ENCODE measurements around the gene PROSER3. TPM values are rescaled to one million over a fixed set of nuclear protein-coding genes. Genes with fewer than 3 reads are reported as not detected.

Gene PROSER3
- total and polyA plus RNA-seq, 2 donors (not counting 1 experiment from before 2014, with no cell fraction given) = 3.8 to 8.1 TPM

- Histone ChIP-seq H4K20me1 (ENCODE audit: control insufficient read depth, extremely low read depth, insufficient read depth, low read length) (no peaks in the 10 kb centered on the region), H3K9me3 (ENCODE audit: control insufficient read depth, insufficient read depth, low read depth, low read length) (no peaks in the 10 kb centered on the region), H3K4me3 (replicated peaks in 1 of 4; ENCODE audit: control extremely low read depth in 1 of 4, insufficient read depth in 1 of 4, low read depth in 3 of 4, low read length in 4 of 4) (no peak overlapping the region), H3K36me3 (ENCODE audit: control insufficient read depth, insufficient read depth, low read length) (peaks cover 2% of the 10 kb centered on the region), H3K27me3 (ENCODE audit: control insufficient read depth, insufficient read depth, low read length) (no peaks in the 10 kb centered on the region), H3K27ac (ENCODE audit: insufficient read depth, low read length) (no peak overlapping the region), H3K79me2 (ENCODE audit: control insufficient read depth, insufficient read depth, low read length) (peaks cover 3% of the 10 kb centered on the region), H2AFZ (ENCODE audit: low read length) (no peak overlapping the region), H3K9ac (ENCODE audit: insufficient read depth, low read length) (no peak overlapping the region), H3K4me2 (ENCODE audit: extremely low read depth, insufficient read depth, low read length) (no peak overlapping the region), H3K4me1 (ENCODE audit: control insufficient read depth, extremely low read depth, insufficient read depth, low read length) (peaks cover 4% of the 10 kb centered on the region)
- TF ChIP-seq CTCF (conservative IDR thresholded peaks at IDR 0.05 in 1 of 2, IDR thresholded peaks at IDR 0.05 in 1 of 2; ENCODE audit: low read depth in 1 of 2, low read length in 2 of 2) (no peak), EZH2 (IDR thresholded peaks at IDR 0.05; ENCODE audit: low read length, missing control alignments) (no peak)
- peak; percentile 17 to 42 for DNase-seq (ENCODE audit: low read depth in 2 of 2)
Observed at GRCh38 chr19:35773020-35773806, 15.2 kb downstream of the PROSER3 start.

- Histone ChIP-seq H3K36me3 (ENCODE audit: control insufficient read depth, insufficient read depth, low read length) (no peaks in the 10 kb centered on the region), H2AFZ (ENCODE audit: low read length) (no peak overlapping the region), H3K79me2 (ENCODE audit: control insufficient read depth, insufficient read depth, low read length) (peaks cover 3% of the 10 kb centered on the region), H3K4me1 (ENCODE audit: control insufficient read depth, extremely low read depth, insufficient read depth, low read length) (peaks cover 4% of the 10 kb centered on the region), H3K27ac (ENCODE audit: insufficient read depth, low read length) (no peak overlapping the region), H3K4me2 (ENCODE audit: extremely low read depth, insufficient read depth, low read length) (peak overlapping the region; percentile 30), H3K4me3 (replicated peaks in 1 of 4; ENCODE audit: control extremely low read depth in 1 of 4, insufficient read depth in 1 of 4, low read depth in 3 of 4, low read length in 4 of 4) (peak overlapping the region in 2 of 4 experiments; percentile 40 to 45), H4K20me1 (ENCODE audit: control insufficient read depth, extremely low read depth, insufficient read depth, low read length) (no peaks in the 10 kb centered on the region), H3K9me3 (ENCODE audit: control insufficient read depth, insufficient read depth, low read depth, low read length) (no peaks in the 10 kb centered on the region), H3K27me3 (ENCODE audit: control insufficient read depth, insufficient read depth, low read length) (no peaks in the 10 kb centered on the region), H3K9ac (ENCODE audit: insufficient read depth, low read length) (no peak overlapping the region)
- DNase-seq (ENCODE audit: low read depth in 2 of 2) = no peak
- TF ChIP-seq CTCF (conservative IDR thresholded peaks at IDR 0.05 in 1 of 2, IDR thresholded peaks at IDR 0.05 in 1 of 2; ENCODE audit: low read depth in 1 of 2, low read length in 2 of 2) (no peak), EZH2 (IDR thresholded peaks at IDR 0.05; ENCODE audit: low read length, missing control alignments) (no peak)
Observed at GRCh38 chr19:35774274-35775045, 16.5 kb downstream of the PROSER3 start.

GRCh38 chr19:35775046-35775297 lies 17.0 kb downstream of the PROSER3 start:
- Histone ChIP-seq H3K27me3 (ENCODE audit: control insufficient read depth, insufficient read depth, low read length) (no peaks in the 10 kb centered on the region), H3K9me3 (ENCODE audit: control insufficient read depth, insufficient read depth, low read depth, low read length) (no peaks in the 10 kb centered on the region), H3K4me1 (ENCODE audit: control insufficient read depth, extremely low read depth, insufficient read depth, low read length) (peaks cover 4% of the 10 kb centered on the region), H3K79me2 (ENCODE audit: control insufficient read depth, insufficient read depth, low read length) (peaks cover 3% of the 10 kb centered on the region), H3K36me3 (ENCODE audit: control insufficient read depth, insufficient read depth, low read length) (no peaks in the 10 kb centered on the region), H4K20me1 (ENCODE audit: control insufficient read depth, extremely low read depth, insufficient read depth, low read length) (no peaks in the 10 kb centered on the region), H3K9ac (ENCODE audit: insufficient read depth, low read length) (no peak overlapping the region), H2AFZ (ENCODE audit: low read length) (no peak overlapping the region), H3K27ac (ENCODE audit: insufficient read depth, low read length) (no peak overlapping the region), H3K4me3 (replicated peaks in 1 of 4; ENCODE audit: control extremely low read depth in 1 of 4, insufficient read depth in 1 of 4, low read depth in 3 of 4, low read length in 4 of 4) (peak overlapping the region in 2 of 4 experiments; percentile 40 to 45), H3K4me2 (ENCODE audit: extremely low read depth, insufficient read depth, low read length) (peak overlapping the region; percentile 30)
- DNase-seq (ENCODE audit: low read depth in 2 of 2) = no peak
- no peak for TF ChIP-seq EZH2 (IDR thresholded peaks at IDR 0.05; ENCODE audit: low read length, missing control alignments)
- TF ChIP-seq CTCF (conservative IDR thresholded peaks at IDR 0.05 in 1 of 2, IDR thresholded peaks at IDR 0.05 in 1 of 2; ENCODE audit: low read depth in 1 of 2, low read length in 2 of 2) = no peak
